T-helper 2 cell (primary cell): ENCODE measurements around the gene PPP4R1.
"Not testable (repeated sequence)": the region's sequence is repeated elsewhere in the genome, so short reads cannot be mapped to it uniquely, and the experiment has no call there.

Experiments used
- DNase-seq, 5 experiments: peaks; one replicate each; pipeline versions ENCODE4 v3.0.0 to v3.0.0-alpha.2; 2012 to 2022
- total RNA-seq, 2 donors: gene quantifications; one replicate each; lab custom pipeline; 2026; lab: John Stamatoyannopoulos, UW

Gene PPP4R1, protein sequence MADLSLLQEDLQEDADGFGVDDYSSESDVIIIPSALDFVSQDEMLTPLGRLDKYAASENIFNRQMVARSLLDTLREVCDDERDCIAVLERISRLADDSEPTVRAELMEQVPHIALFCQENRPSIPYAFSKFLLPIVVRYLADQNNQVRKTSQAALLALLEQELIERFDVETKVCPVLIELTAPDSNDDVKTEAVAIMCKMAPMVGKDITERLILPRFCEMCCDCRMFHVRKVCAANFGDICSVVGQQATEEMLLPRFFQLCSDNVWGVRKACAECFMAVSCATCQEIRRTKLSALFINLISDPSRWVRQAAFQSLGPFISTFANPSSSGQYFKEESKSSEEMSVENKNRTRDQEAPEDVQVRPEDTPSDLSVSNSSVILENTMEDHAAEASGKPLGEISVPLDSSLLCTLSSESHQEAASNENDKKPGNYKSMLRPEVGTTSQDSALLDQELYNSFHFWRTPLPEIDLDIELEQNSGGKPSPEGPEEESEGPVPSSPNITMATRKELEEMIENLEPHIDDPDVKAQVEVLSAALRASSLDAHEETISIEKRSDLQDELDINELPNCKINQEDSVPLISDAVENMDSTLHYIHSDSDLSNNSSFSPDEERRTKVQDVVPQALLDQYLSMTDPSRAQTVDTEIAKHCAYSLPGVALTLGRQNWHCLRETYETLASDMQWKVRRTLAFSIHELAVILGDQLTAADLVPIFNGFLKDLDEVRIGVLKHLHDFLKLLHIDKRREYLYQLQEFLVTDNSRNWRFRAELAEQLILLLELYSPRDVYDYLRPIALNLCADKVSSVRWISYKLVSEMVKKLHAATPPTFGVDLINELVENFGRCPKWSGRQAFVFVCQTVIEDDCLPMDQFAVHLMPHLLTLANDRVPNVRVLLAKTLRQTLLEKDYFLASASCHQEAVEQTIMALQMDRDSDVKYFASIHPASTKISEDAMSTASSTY
- 54.2 to 59.2 reads per million in 2 donors for total RNA-seq

GRCh38 chr18:9614401-9615279, at the start of gene PPP4R1:
Gene PPP4R1 (minus strand): TSS chr18:9614559. CDS start chr18:9614484, 75 bp downstream.
- peak; percentile 48 to 80 (median 52) for DNase-seq

DNA sequence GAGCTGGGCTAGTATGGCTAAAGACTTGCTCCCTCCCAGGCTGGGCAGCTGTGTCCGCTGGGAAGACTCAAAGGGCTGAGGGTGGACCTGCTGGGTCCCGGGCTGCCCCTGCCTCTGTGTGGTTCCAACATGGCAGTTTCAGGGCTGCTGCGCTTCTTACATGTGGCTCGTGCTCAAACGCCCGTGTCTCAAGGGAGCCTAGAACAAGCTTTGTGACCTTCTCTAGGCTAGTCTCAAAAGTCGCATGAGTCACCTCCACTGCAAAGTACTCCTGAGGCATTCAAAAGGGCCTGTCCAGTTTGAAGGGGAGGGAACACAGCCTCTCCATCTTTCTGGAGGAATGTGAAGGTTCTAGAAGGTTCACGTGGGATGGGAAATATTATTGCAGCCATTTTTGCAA, 49.0 kb upstream of the PPP4R1 start:
- no peak for DNase-seq

GRCh38 chr18:9661564-9661963, 47.2 kb upstream of the PPP4R1 start:
- DNase-seq: no peak

DNA sequence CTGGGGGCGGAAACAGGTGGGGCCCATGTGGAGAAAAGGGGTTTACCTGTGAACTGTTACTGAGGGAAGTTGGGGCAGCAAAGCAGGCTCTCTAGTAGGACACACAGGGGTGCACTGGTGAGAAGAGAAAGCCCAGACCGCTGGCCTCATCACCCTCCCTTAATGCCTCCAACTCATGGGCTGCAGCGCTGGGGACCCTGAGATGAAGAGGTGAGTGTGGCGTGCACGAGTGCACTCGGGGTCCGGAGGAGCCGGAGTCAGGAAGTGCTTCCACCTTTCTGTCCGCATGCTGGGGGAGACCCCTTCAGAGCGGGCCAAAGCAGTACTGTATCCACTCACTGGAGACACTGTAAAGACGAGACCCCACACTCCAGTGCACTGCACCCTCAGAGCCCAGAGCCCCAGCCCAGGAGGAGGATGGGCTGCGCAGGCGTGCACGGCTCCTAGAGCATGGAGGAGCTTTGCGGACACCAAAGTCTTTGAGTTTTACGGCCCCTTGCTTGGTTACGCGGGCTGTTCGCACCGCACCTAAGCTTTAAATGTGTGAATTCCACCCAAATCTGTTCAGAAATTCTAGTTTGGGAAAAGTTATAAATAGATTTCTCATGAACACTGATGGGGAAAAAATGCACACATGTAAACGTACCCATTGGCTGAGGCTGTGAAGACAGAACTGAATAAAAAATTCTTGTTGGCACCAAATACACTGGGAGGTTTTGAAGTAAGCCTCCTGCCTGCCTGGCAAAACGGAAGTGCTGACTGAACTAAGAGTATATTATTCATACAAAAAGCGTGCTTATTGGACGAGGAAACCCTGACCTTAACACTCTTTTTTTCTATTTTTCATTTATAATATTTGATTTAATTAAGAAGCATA, 45.4 kb upstream of the PPP4R1 start:
- DNase-seq: no peak

GRCh38 chr18:9658087-9658641, 43.8 kb upstream of the PPP4R1 start:
- DNase-seq: no peak

DNA sequence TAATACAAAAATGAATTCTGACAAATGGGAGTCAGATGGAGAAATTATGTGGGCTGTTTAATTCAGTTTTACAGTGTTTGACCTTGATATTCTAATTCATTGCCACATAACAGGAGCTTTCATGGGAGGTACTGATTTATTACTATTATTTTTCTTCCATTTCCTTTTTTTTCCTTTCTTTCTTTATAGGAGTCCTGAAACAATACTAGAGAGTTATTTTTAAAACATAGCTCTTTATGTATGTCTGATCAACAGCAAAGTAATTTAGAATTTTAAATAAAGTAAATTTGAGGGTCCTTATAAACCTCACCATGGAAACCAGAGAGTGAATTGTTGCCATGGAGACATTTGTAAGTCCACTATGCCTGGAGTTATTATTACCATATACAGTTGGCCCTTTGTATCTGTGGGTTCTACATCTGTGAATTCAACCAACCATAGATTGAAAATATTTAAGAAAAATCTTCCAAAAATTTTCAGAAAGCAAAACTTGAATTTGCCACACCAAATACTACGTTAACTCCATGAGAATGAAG, 40.9 kb upstream of the PPP4R1 start:
- DNase-seq: no peak

DNA sequence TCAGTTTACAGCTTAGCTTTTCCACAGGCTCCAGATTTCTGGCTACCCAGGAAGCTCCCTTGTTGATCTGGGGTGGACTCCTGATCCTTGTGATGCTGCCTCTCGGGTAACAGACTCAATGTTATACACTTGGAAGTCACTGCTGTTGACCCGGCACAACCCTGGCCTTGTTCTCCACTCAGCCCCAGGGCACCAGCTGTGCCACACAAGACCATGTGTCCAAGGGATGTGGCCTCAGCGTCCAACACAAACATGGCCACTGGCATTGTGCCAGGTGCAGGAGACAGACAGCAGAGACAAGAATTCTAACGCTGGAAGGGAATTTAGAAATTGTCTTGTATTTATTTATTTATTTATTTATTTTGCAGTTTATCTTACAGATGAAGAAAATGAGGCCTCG, 39.0 kb upstream of the PPP4R1 start:
- DNase-seq: no peak

GRCh38 chr18:9649164-9649540, 34.8 kb upstream of the PPP4R1 start:
- DNase-seq: no peak

GRCh38 chr18:9648431-9649163, 34.2 kb upstream of the PPP4R1 start:
- no peak for DNase-seq

- DNase-seq: no peak
Observed at GRCh38 chr18:9647496-9648323, 33.4 kb upstream of the PPP4R1 start.

- DNase-seq: no peak
Observed at GRCh38 chr18:9643549-9643948, 29.2 kb upstream of the PPP4R1 start.

DNA sequence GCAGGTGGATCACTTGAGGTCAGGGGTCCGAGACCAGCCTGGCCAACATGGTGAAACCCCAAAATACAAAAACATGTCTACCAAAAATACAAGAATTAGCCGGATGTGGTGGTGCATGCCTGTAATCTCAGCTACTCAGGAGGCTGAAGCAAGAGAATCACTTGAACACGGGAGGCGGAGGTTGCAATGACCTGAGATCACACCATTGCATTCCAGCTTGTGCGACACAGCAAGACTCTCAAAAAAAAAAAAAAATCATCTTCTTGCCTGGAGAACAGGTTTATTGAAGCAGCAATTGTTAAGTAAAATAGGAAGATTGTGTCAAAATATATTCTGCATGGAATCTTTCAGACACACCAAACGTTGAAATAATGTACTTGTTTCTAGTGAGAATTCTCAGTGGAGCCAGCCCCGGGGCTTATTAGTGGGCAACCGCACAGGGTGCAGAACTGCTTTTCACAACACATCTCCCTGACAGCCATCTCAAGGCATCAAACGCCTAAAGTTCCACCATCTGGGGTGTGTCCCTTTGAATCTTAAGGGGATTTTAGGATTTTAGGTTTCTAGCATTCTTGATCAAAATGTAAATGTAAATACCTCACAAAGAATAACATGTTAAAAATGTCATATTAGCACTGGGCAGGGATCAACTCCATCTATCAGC, 28.6 kb upstream of the PPP4R1 start:
- no peak for DNase-seq

GRCh38 chr18:9641081-9641480, 26.7 kb upstream of the PPP4R1 start:
- DNase-seq: not testable (repeated sequence)

DNA sequence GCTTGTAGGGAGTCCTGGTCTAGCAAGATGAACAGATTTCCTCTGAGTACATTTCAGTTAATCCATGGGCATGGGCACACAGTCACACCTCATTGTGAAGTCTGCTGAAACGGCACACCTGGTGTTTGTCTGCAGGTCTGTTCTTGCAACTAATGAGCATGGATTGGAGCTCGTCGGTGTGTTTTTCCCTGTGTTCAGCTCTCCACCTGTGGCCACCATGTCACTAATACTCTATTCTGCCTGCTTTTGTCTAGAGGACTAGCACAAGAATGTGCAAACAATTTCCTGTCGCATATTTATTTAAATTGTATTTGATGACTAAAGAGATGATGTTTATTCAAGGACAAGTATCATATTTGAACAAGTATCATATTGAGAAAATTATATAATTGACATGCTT, 24.5 kb upstream of the PPP4R1 start:
- no peak for DNase-seq

GRCh38 chr18:9637036-9637767, 22.8 kb upstream of the PPP4R1 start:
- DNase-seq: no peak

DNA sequence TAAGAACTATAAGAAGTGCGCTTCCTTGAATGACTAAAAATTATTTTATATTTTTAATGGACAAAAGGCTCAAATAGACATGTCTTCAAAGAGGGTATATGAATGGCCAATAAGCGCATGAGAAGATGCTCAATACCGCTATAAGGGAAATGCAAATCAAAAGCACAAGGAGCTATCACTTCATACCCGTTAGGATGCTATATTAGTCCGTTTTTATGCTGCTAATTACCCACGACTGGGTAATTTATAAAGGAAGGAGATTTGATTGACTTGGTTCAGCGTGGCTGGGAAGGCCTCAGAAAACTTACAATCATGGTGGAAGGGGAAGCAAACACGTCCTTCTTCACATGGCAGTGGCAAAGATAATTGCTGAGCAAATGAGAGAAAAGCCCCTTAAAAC, 20.5 kb upstream of the PPP4R1 start:
- DNase-seq: no peak

DNA sequence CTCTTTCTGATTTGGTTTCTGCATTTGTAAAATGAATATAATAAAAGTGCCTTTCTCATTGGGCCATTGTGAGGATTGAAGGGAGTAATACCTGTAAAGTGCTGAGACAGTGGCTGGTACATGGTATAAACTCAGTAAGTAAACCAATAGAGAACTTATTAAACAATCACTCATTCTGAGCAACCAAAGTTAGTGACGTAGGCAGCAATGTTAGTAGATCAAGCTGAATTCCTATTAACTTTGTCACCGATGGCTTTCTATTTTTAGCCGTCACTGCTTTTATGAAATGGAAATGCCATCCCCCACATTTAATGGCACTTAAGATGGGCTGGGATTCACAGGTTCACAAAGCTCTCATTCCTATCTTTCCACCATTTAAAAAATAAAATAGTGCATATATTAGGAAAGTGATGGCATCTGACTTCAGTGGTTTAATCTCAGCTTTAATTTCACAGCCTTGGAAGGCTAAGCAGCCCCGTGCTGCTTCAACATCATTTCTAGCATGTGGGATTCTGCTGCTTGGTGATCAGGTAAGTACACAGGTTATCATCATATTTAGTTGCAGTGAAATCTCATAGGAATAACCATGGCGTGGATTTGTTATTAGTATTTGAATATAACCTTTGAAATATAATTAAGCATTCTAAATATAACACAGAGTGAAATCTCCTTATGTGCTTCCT, 17.6 kb upstream of the PPP4R1 start:
- no peak for DNase-seq
